PC-3 (cell line): Measurements from ENCODE around the gene ADAM23. TPM values are rescaled to one million over a fixed set of nuclear protein-coding genes. Genes with fewer than 3 reads are reported as not detected.

Experiments
- ATAC-seq: fragments of 200-7000 bp; cut with Tn5 transposase; 2 replicates; pipeline ENCODE4 v1.9.1; 2020; ENCODE audit warnings: mild to moderate bottlenecking, moderate library complexity
- BruUV-seq: library from RNA; stranded (reverse); fragments of 400-500 nt; replicated peaks from 2 replicates; lab custom pipeline; 2021; lab: Mats Ljungman, UMichigan
- CTCF ChIA-PET: fragments of 300-600 bp; sonication (Branson Sonifier 250); formaldehyde crosslinking; loops from one replicate; lab custom pipeline; 2022; ENCODE audit warnings: antibody characterized with exemption; lab: Charles Lee
- POLR2A ChIA-PET: fragments of 300-600 bp; sonication (Branson Sonifier 250); formaldehyde crosslinking; loops from one replicate; lab custom pipeline; 2022; ENCODE audit warnings: antibody characterized with exemption; ENCODE audit not compliant: unreplicated experiment; lab: Charles Lee
- DNase-seq: peaks from one replicate; pipeline ENCODE4 v3.0.0-alpha.2; 2015
- H2AFZ ChIP-seq: fragments of 300-600 bp; sonication (generic); 2 replicates; pipeline ENCODE4 v1.6.0; 2016; ENCODE audit warnings: antibody characterized with exemption, low read length
- H3F3A ChIP-seq: fragments of 300-600 bp; sonication (generic); one replicate; pipeline ENCODE4 v1.6.0; 2017; ENCODE audit warnings: antibody characterized with exemption, low read length, control low read depth, mild to moderate bottlenecking; ENCODE audit not compliant: unreplicated experiment
- H3K27ac ChIP-seq: fragments of 300-600 bp; sonication (generic); 2 replicates; pipeline ENCODE4 v1.5.1; 2016; ENCODE audit warnings: mild to moderate bottlenecking, low read length
- H3K27me3 ChIP-seq: fragments of 300-600 bp; sonication (generic); 2 replicates; pipeline ENCODE4 v1.6.1; 2016; ENCODE audit warnings: low read length, mixed read lengths
- H3K36me3 ChIP-seq: fragments of 300-600 bp; sonication (generic); 2 replicates; pipeline ENCODE4 v1.6.1; 2016; ENCODE audit warnings: low read depth, mixed run types, low read length, mixed read lengths
- H3K4me1 ChIP-seq: fragments of 300-600 bp; sonication (generic); 2 replicates; pipeline ENCODE4 v1.5.1; 2016; ENCODE audit warnings: low read length; ENCODE audit not compliant: insufficient read depth
- H3K4me2 ChIP-seq: fragments of 300-600 bp; sonication (generic); 2 replicates; pipeline ENCODE4 v1.6.0; 2016; ENCODE audit warnings: low read length
- H3K4me3 ChIP-seq: fragments of 300-600 bp; sonication (generic); 2 replicates; pipeline ENCODE4 v1.5.1; 2016; ENCODE audit warnings: mild to moderate bottlenecking, low read length, mixed read lengths
- H3K79me2 ChIP-seq: fragments of 300-600 bp; sonication (generic); 2 replicates; pipeline ENCODE4 v1.6.1; 2017; ENCODE audit warnings: low read length, mixed read lengths
- H3K9ac ChIP-seq: fragments of 300-600 bp; sonication (generic); 2 replicates; pipeline ENCODE4 v1.6.0; 2016; ENCODE audit warnings: mild to moderate bottlenecking, low read length
- H3K9me2 ChIP-seq: fragments of 300-600 bp; sonication (generic); replicated peaks from 2 replicates; pipeline ENCODE4 v1.6.1; 2016; ENCODE audit warnings: mixed run types, low read length, mixed read lengths
- H3K9me3 ChIP-seq: fragments of 300-600 bp; sonication (generic); 2 replicates; pipeline ENCODE4 v1.6.1; 2016; ENCODE audit warnings: low read length, mixed read lengths
- H4K20me1 ChIP-seq: fragments of 300-600 bp; sonication (generic); 2 replicates; pipeline ENCODE4 v1.6.1; 2016; ENCODE audit warnings: low read length, mixed read lengths
- EZH2 ChIP-seq: fragments of 300-600 bp; sonication (generic); IDR thresholded peaks from one replicate; pipeline ENCODE4 v1.6.1; 2017; ENCODE audit warnings: antibody characterized with exemption, mild to moderate bottlenecking, low read length; ENCODE audit not compliant: unreplicated experiment
- EZH2phosphoT487 ChIP-seq: fragments of 300-600 bp; sonication (generic); IDR thresholded peaks from 2 replicates; pipeline ENCODE4 v1.6.1; 2018; ENCODE audit warnings: mild to moderate bottlenecking, antibody characterized with exemption, low read length, borderline replicate concordance
- intact Hi-C: fragments of 100-400 bp; cut with micrococcal nuclease; formaldehyde crosslinking; loops from 2 replicates; pipeline ENCODE4 v1.9.0; 2023
- total RNA-seq: library from RNA; depleted of rRNA; stranded (reverse); fragments of >200 nt; gene quantifications from 2 replicates; pipeline ENCODE4 v1.2.3, GENCODE V29; 2014
- TF ChIP-seq, protein P1 (sequence below): fragments of 300-600 bp; sonication (generic); conservative IDR thresholded peaks from 2 replicates; pipeline ENCODE4 v1.5.1; 2017; ENCODE audit warnings: antibody characterized with exemption, low read depth, mild to moderate bottlenecking, low read length

The ADAM23 gene
- total RNA-seq, 1 experiment from 2014 or later: 0.22 TPM

DNA sequence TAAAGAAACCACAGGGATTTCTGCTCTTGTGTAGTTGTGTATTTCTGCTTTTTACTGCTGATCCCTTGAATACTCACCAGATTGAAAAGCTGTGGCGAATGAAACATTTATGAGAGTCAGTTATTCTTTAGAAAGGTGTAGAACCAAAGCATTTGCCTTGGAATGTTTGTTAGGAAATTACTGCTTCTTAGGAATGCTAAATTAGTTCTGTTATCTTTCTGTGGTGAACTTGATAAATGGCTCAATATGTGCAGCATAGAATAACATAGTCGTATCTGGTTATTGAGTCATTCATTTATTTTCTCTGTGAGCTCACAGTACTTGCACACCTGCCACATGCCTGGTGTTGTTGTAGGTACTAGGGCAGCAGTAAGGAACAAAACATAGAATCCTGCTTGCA, 142.0 kb downstream of the ADAM23 start:
- H4K20me1 ChIP-seq: no peaks in the 10 kb centered on the region
- no TSS peak for BruUV-seq
- no peaks in the 10 kb centered on the region for H3F3A ChIP-seq
- peaks cover 7% of the 10 kb centered on the region; the same call in 1 of the 2 replicates for H3K4me1 ChIP-seq
- intact Hi-C loops: no loop called here
- ATAC-seq (no peak), DNase-seq (peak; percentile 5)
- no peaks in the 10 kb centered on the region for H3K27me3 ChIP-seq
- no peaks in the 10 kb centered on the region for H3K36me3 ChIP-seq
- H3K9me2 ChIP-seq: no peaks in the 10 kb centered on the region
- no peak for TF ChIP-seq EZH2
- no peak for TF ChIP-seq EZH2phosphoT487
- TF ChIP-seq, protein P1, sequence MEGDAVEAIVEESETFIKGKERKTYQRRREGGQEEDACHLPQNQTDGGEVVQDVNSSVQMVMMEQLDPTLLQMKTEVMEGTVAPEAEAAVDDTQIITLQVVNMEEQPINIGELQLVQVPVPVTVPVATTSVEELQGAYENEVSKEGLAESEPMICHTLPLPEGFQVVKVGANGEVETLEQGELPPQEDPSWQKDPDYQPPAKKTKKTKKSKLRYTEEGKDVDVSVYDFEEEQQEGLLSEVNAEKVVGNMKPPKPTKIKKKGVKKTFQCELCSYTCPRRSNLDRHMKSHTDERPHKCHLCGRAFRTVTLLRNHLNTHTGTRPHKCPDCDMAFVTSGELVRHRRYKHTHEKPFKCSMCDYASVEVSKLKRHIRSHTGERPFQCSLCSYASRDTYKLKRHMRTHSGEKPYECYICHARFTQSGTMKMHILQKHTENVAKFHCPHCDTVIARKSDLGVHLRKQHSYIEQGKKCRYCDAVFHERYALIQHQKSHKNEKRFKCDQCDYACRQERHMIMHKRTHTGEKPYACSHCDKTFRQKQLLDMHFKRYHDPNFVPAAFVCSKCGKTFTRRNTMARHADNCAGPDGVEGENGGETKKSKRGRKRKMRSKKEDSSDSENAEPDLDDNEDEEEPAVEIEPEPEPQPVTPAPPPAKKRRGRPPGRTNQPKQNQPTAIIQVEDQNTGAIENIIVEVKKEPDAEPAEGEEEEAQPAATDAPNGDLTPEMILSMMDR: no peak
- CTCF ChIA-PET: no interaction called here
- H2AFZ ChIP-seq: no peak overlapping the region
- no peak overlapping the region for H3K27ac ChIP-seq
- H3K4me2 ChIP-seq: no peak overlapping the region
- no peak overlapping the region for H3K9ac ChIP-seq
- no peak overlapping the region for H3K4me3 ChIP-seq
- no peaks in the 10 kb centered on the region for H3K9me3 ChIP-seq
- POLR2A ChIA-PET: no interaction called here
- H3K79me2 ChIP-seq: no peaks in the 10 kb centered on the region

DNA sequence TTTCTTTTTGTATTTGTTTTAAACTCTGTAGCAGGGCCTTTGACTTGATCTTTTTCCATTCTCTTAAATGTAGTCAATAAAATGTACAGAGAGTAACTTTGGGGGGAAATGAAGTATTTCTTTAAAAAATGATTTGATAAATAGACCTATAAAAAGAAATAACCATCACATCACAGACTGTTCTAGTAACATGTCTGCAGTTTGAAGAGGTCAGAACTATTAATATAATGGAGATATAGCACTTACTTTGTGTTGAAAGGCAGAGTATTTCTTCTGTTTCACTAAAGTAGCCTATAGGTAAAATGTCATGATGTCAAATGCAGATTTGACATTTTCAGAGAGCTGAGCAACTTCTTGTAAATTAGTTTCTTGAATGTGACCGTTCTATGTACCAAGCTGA, 143.3 kb downstream of the ADAM23 start:
- Histone ChIP-seq H4K20me1 (no peaks in the 10 kb centered on the region), H3K27me3 (no peaks in the 10 kb centered on the region), H3K36me3 (no peaks in the 10 kb centered on the region), H3K4me2 (no peak overlapping the region), H3F3A (no peaks in the 10 kb centered on the region), H2AFZ (no peak overlapping the region), H3K4me3 (no peak overlapping the region), H3K27ac (no peak overlapping the region), H3K79me2 (no peaks in the 10 kb centered on the region), H3K9ac (no peak overlapping the region), H3K9me2 (no peaks in the 10 kb centered on the region), H3K4me1 (peaks cover 7% of the 10 kb centered on the region; the same call in 1 of the 2 replicates), H3K9me3 (no peaks in the 10 kb centered on the region)
- BruUV-seq: no TSS peak
- intact Hi-C loops: no loop called here
- TF ChIP-seq EZH2phosphoT487: no peak
- TF ChIP-seq, protein P1: no peak
- TF ChIP-seq EZH2: no peak
- ChIA-PET POLR2A (no interaction called here), CTCF (no interaction called here)
- peak; percentile 21 for DNase-seq
- no peak for ATAC-seq

DNA sequence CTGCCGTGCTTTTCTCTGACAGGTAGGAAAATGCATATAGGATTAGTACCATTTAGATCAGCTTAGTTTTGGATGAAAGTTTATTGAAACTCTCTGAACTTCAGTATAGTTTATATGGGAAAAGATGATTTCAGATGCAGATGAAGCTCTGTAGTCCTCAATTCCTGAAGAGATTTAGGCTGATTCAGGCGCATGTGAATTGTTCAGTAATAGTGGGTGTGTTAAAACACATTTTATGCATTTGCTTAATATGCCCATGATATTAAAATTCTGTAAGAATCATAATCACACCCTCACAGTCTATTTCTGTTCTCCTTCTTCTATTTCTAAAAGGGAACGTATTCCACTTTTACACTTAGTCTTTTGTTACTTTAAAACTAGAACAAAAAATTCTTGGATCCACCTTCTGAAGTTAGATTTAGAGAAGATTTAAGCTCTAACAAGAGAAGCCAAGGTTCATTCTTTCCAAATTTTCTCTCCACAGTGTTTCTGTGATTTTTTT, 154.4 kb downstream of the ADAM23 start:
- no TSS peak for BruUV-seq
- ChIA-PET POLR2A (interaction anchor here (0.6 kb wide), 1 partner anchor 61 kb away, joined by 12 read pairs; no protein-coding TSS in a partner anchor), CTCF (no interaction called here)
- Histone ChIP-seq H2AFZ (no peak overlapping the region), H3K9ac (no peak overlapping the region), H3K9me3 (no peaks in the 10 kb centered on the region), H3K36me3 (no peaks in the 10 kb centered on the region), H3K4me3 (no peak overlapping the region), H3K4me2 (no peak overlapping the region), H3F3A (no peaks in the 10 kb centered on the region), H4K20me1 (no peaks in the 10 kb centered on the region), H3K4me1 (no peaks in the 10 kb centered on the region), H3K9me2 (no peaks in the 10 kb centered on the region), H3K79me2 (no peaks in the 10 kb centered on the region), H3K27me3 (no peaks in the 10 kb centered on the region), H3K27ac (no peak overlapping the region)
- TF ChIP-seq, protein P1: no peak
- TF ChIP-seq EZH2phosphoT487: no peak
- no peak for TF ChIP-seq EZH2
- ATAC-seq (no peak), DNase-seq (no peak)
- intact Hi-C loops: no loop called here
